ENCODE measurements around the gene ADGRV1. TPM values are rescaled to one million over a fixed set of nuclear protein-coding genes. Genes with fewer than 3 reads are reported as not detected.
"Not testable (repeated sequence)": the region's sequence is repeated elsewhere in the genome, so short reads cannot be mapped to it uniquely, and the experiment has no call there.

Gene ADGRV1
- total and polyA plus RNA-seq, 2 donors (not counting 3 experiments of a cell fraction or from before 2014, with no cell fraction given): 0.11 to 0.55 TPM

DNA sequence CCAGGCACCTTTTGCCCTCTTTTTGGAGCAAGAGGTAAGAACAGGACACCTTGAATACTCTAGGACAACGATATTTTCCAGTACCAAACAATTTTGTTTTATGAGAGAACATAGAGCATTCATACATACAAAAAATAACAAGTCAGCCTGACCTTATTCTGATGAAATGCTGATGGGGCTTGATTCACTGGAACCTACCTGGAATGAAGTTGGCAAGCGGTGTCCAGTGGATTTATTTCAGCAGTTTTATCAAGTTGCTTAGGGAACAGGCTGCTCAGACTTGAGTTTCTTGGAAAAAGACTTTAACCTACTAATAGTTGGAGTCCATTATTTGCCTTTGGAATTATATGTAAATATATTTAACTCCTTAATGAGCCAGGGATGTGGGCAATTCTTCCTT lies 502.5 kb downstream of the ADGRV1 start:
- Histone ChIP-seq H3K4me1 (ENCODE audit: control insufficient read depth, extremely low read depth, insufficient read depth, low read length) (no peaks in the 10 kb centered on the region), H3K9me1 (replicated peaks; ENCODE audit: control insufficient read depth, extremely low read depth, insufficient read depth, low read length) (no peaks in the 10 kb centered on the region), H3K27ac (ENCODE audit: insufficient read depth, low read depth, low read length) (no peak overlapping the region), H3K4me2 (ENCODE audit: insufficient read depth, low read length) (no peak overlapping the region), H3K36me3 (ENCODE audit: control insufficient read depth in 2 of 2, extremely low read depth in 1 of 2, insufficient read depth in 2 of 2, low read length in 2 of 2) (no peaks in the 10 kb centered on the region), H3K4me3 (replicated peaks in 1 of 3; ENCODE audit: insufficient read depth in 1 of 3, low read depth in 1 of 3, low read length in 3 of 3) (no peak overlapping the region), H4K20me1 (replicated peaks; ENCODE audit: control insufficient read depth, extremely low read depth, insufficient read depth, low read length) (no peaks in the 10 kb centered on the region), H3K27me3 (ENCODE audit: control insufficient read depth in 2 of 2, insufficient read depth in 2 of 2, low read length in 2 of 2) (no peaks in the 10 kb centered on the region), H3K79me2 (ENCODE audit: control insufficient read depth, insufficient read depth, low read length) (no peaks in the 10 kb centered on the region), H3K9ac (replicated peaks; ENCODE audit: extremely low read depth, insufficient read depth, low read length) (no peak overlapping the region), H3K9me3 (replicated peaks; ENCODE audit: control insufficient read depth, insufficient read depth, low read length) (no peaks in the 10 kb centered on the region), H2AFZ (ENCODE audit: low read depth, low read length) (no peak overlapping the region)
- dilution Hi-C loops (cut with MboI; ENCODE audit: extremely low pct_ligation_motif_present, low sequenced_read_pairs): no loop called here
- no peak for TF ChIP-seq POLR2A (IDR thresholded peaks at IDR 0.05; ENCODE audit: low read depth, low read length)
- TF ChIP-seq MYC (IDR thresholded peaks at IDR 0.05; ENCODE audit: low read depth, low read length): no peak
- TF ChIP-seq EZH2 (IDR thresholded peaks at IDR 0.05; ENCODE audit: borderline replicate concordance, low read depth, low read length, severe bottlenecking): no peak
- POLR2A ChIA-PET: no interaction called here
- intact Hi-C loops (cut with micrococcal nuclease): no loop called here
- no peak for FAIRE-seq
- DNase-seq (ENCODE audit: low read depth, low spot score): no peak
- CTCF ChIA-PET: interaction anchor here (0.6 kb wide), 1 partner anchor 12 kb away, joined by 3 read pairs; no protein-coding TSS in a partner anchor
- no TSS peak for BruUV-seq (replicated peaks)

DNA sequence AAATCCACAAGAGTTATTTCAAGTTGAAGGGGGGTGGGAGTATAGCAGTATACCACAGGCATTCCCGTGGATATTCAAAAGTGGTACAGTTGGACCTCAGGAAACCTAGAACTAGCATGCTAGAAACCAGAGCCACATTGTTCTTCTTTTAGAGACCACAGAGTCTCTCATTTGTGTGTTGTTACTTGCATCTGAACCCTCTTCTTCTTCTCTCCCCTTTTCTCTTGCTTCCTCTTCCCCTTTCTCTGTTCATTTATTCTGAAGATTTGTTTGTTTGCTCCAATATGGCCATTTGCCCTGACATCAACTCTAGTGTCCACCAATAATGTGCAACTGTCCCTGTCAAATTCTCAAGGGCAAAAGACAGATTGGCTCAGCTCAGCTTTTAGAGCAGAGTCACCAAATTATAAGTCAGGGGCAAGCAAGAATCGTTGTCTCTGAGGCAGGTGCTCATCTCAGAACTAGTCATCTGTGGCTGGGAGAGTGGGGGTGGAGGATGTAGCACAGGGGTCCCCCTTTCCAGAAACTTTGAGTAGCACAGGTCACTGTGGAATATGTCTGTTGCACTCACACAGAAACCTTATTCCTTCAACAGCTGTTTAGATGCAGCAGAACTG lies 503.5 kb downstream of the ADGRV1 start:
- H3K9ac ChIP-seq (replicated peaks; ENCODE audit: extremely low read depth, insufficient read depth, low read length): no peak overlapping the region
- no peaks in the 10 kb centered on the region for H3K79me2 ChIP-seq (ENCODE audit: control insufficient read depth, insufficient read depth, low read length)
- no TSS peak for BruUV-seq (replicated peaks)
- H3K4me3 ChIP-seq (replicated peaks in 1 of 3; ENCODE audit: insufficient read depth in 1 of 3, low read depth in 1 of 3, low read length in 3 of 3): no peak overlapping the region
- H3K36me3 ChIP-seq (ENCODE audit: control insufficient read depth in 2 of 2, extremely low read depth in 1 of 2, insufficient read depth in 2 of 2, low read length in 2 of 2): no peaks in the 10 kb centered on the region
- dilution Hi-C loops (cut with MboI; ENCODE audit: extremely low pct_ligation_motif_present, low sequenced_read_pairs): no loop called here
- no peak overlapping the region for H3K27ac ChIP-seq (ENCODE audit: insufficient read depth, low read depth, low read length)
- DNase-seq (ENCODE audit: low read depth, low spot score): no peak
- H3K9me1 ChIP-seq (replicated peaks; ENCODE audit: control insufficient read depth, extremely low read depth, insufficient read depth, low read length): no peaks in the 10 kb centered on the region
- no peaks in the 10 kb centered on the region for H3K4me1 ChIP-seq (ENCODE audit: control insufficient read depth, extremely low read depth, insufficient read depth, low read length)
- no peak for TF ChIP-seq POLR2A (IDR thresholded peaks at IDR 0.05; ENCODE audit: low read depth, low read length)
- TF ChIP-seq, protein P1, sequence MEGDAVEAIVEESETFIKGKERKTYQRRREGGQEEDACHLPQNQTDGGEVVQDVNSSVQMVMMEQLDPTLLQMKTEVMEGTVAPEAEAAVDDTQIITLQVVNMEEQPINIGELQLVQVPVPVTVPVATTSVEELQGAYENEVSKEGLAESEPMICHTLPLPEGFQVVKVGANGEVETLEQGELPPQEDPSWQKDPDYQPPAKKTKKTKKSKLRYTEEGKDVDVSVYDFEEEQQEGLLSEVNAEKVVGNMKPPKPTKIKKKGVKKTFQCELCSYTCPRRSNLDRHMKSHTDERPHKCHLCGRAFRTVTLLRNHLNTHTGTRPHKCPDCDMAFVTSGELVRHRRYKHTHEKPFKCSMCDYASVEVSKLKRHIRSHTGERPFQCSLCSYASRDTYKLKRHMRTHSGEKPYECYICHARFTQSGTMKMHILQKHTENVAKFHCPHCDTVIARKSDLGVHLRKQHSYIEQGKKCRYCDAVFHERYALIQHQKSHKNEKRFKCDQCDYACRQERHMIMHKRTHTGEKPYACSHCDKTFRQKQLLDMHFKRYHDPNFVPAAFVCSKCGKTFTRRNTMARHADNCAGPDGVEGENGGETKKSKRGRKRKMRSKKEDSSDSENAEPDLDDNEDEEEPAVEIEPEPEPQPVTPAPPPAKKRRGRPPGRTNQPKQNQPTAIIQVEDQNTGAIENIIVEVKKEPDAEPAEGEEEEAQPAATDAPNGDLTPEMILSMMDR (IDR thresholded peaks at IDR 0.05; ENCODE audit: extremely low read depth in 1 of 2, insufficient read depth in 1 of 2, low read depth in 1 of 2, low read length in 2 of 2): no peak
- no peak for TF ChIP-seq GATA2 (IDR thresholded peaks at IDR 0.05; ENCODE audit: insufficient read depth, insufficient read length, low read depth, low read length)
- ChIA-PET CTCF (interaction anchor here (0.6 kb wide), 2 partner anchors 13 to 130 kb away, joined by 3 read pairs; no protein-coding TSS in a partner anchor), POLR2A (no interaction called here)
- H2AFZ ChIP-seq (ENCODE audit: low read depth, low read length): no peak overlapping the region
- intact Hi-C loops (cut with micrococcal nuclease): no loop called here
- H3K9me3 ChIP-seq (replicated peaks; ENCODE audit: control insufficient read depth, insufficient read depth, low read length): no peaks in the 10 kb centered on the region
- H4K20me1 ChIP-seq (replicated peaks; ENCODE audit: control insufficient read depth, extremely low read depth, insufficient read depth, low read length): no peaks in the 10 kb centered on the region
- no peak overlapping the region for H3K4me2 ChIP-seq (ENCODE audit: insufficient read depth, low read length)
- no peaks in the 10 kb centered on the region for H3K27me3 ChIP-seq (ENCODE audit: control insufficient read depth in 2 of 2, insufficient read depth in 2 of 2, low read length in 2 of 2)
- no peak for FAIRE-seq

DNA sequence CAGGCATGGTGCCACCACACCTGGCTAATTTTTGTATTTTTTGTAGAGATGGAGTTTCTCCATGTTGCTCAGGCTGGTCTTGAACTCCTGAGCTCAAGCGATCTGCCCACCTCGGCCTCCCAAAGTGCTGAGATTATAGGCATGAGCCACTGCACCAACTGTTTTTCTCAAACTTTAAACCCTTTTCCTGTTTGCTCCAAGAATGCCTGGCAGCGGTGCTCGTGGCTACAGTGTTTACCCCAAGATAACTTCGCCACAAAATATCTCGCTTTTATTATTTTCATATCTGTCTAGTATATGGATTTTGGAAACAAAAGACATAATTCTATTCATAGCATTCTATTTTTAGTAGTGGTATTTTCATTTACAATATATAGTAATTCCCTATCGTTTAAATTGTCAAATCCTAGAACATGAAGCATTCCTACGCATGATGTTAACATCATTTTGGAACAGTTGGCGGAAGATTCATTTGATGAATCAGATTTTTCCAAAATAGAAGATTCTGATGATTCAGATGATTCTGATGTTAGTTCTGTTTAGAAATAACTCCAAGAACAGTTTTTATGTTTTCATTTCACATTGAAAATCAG lies 504.6 kb downstream of the ADGRV1 start:
- FAIRE-seq; intact Hi-C loops (cut with micrococcal nuclease); H3K27me3 ChIP-seq (ENCODE audit: control insufficient read depth in 2 of 2, insufficient read depth in 2 of 2, low read length in 2 of 2); H4K20me1 ChIP-seq (replicated peaks; ENCODE audit: control insufficient read depth, extremely low read depth, insufficient read depth, low read length); H3K4me3 ChIP-seq (replicated peaks in 1 of 3; ENCODE audit: insufficient read depth in 1 of 3, low read depth in 1 of 3, low read length in 3 of 3); POLR2A ChIA-PET; CTCF ChIA-PET; H3K79me2 ChIP-seq (ENCODE audit: control insufficient read depth, insufficient read depth, low read length); H3K27ac ChIP-seq (ENCODE audit: insufficient read depth, low read depth, low read length); H3K9ac ChIP-seq (replicated peaks; ENCODE audit: extremely low read depth, insufficient read depth, low read length); H3K9me1 ChIP-seq (replicated peaks; ENCODE audit: control insufficient read depth, extremely low read depth, insufficient read depth, low read length); DNase-seq (ENCODE audit: low read depth, low spot score); H2AFZ ChIP-seq (ENCODE audit: low read depth, low read length); H3K36me3 ChIP-seq (ENCODE audit: control insufficient read depth in 2 of 2, extremely low read depth in 1 of 2, insufficient read depth in 2 of 2, low read length in 2 of 2); dilution Hi-C loops (cut with MboI; ENCODE audit: extremely low pct_ligation_motif_present, low sequenced_read_pairs); BruUV-seq (replicated peaks); H3K9me3 ChIP-seq (replicated peaks; ENCODE audit: control insufficient read depth, insufficient read depth, low read length); H3K4me2 ChIP-seq (ENCODE audit: insufficient read depth, low read length); H3K4me1 ChIP-seq (ENCODE audit: control insufficient read depth, extremely low read depth, insufficient read depth, low read length): not testable (repeated sequence)
